Stimulated activated CD4-positive, alpha-beta T cell treated with anti-CD3 and anti-CD28 coated beads, Interleukin-15, amount 100 ng/mL, for 48 hours (primary cell): ENCODE measurements around the gene MYADML2.
"Not testable (repeated sequence)": the region's sequence is repeated elsewhere in the genome, so short reads cannot be mapped to it uniquely, and the experiment has no call there.

Experiments used
- DNase-seq, 2 donors: peaks; one replicate each; pipeline ENCODE4 v3.0.0-alpha.2; 2020; ENCODE audit warnings: low read depth in 2 of 2

The MYADML2 gene

GRCh38 chr17:81926451-81927151, 20.4 kb downstream of the MYADML2 start:
- peak; percentile 46 to 58 for DNase-seq

GRCh38 chr17:81925860-81926450, 21.1 kb downstream of the MYADML2 start:
- no peak for DNase-seq

GRCh38 chr17:81924557-81925532, 22.2 kb downstream of the MYADML2 start:
- DNase-seq, result no peak

- no peak for DNase-seq
Measured at GRCh38 chr17:81923302-81924260, 23.5 kb downstream of the MYADML2 start.

- DNase-seq, result no peak
Measured at GRCh38 chr17:81922566-81923301, 24.3 kb downstream of the MYADML2 start.

- no peak for DNase-seq
Measured at GRCh38 chr17:81921996-81922565, 25.0 kb downstream of the MYADML2 start.

- no peak for DNase-seq
Measured at GRCh38 chr17:81921537-81921862, 25.5 kb downstream of the MYADML2 start.

GRCh38 chr17:81920612-81921536, 26.2 kb downstream of the MYADML2 start:
- DNase-seq, result no peak

GRCh38 chr17:81918832-81919545, 28.0 kb downstream of the MYADML2 start:
- no peak for DNase-seq

- DNase-seq, result not testable (repeated sequence)
Measured at GRCh38 chr17:81918333-81918669, 28.7 kb downstream of the MYADML2 start.

- peak; percentile 71 to 72 for DNase-seq
Measured at GRCh38 chr17:81917565-81918332, 29.3 kb downstream of the MYADML2 start, which contains the start of gene SIRT7. Gene SIRT7, minus strand, starts transcription at chr17:81918176. Its CDS starts 45 bp downstream, at chr17:81918131.

- no peak for DNase-seq
Measured at GRCh38 chr17:81916234-81917001, 30.6 kb downstream of the MYADML2 start.

- DNase-seq, result no peak
Measured at GRCh38 chr17:81915331-81915730, 31.7 kb downstream of the MYADML2 start.

GRCh38 chr17:81914103-81914850, 32.8 kb downstream of the MYADML2 start:
- DNase-seq, result no peak

- DNase-seq, result no peak
Measured at GRCh38 chr17:81913394-81914102, 33.5 kb downstream of the MYADML2 start.
